ENCODE data around the gene STARD7. TPM values are rescaled to one million over a fixed set of nuclear protein-coding genes. Genes with fewer than 3 reads are reported as not detected.

The STARD7 gene
- total RNA-seq, 3 donors from 2014 or later = 241 to 281 (median 267) TPM

GRCh38 chr2:96138179-96139145, 70.2 kb downstream of the STARD7 start, which contains the start of gene ASTL:
ASTL (minus strand) TSS chr2:96138502; CDS start chr2:96138436, 66 bp downstream.
- ATAC-seq (peak; percentile 36 to 54), DNase-seq (peak; percentile 65)
- H3K9me3 Mint-ChIP-seq = no peaks in the 10 kb centered on the region
- H3K27me3 Mint-ChIP-seq (ENCODE audit: low read depth) = no peaks in the 10 kb centered on the region
- H3K4me3 Mint-ChIP-seq = no peak within 1 kb of the TSS
- peaks cover 21% of the 10 kb centered on the region for H3K36me3 Mint-ChIP-seq (ENCODE audit: insufficient read depth)
- peaks cover 20% of the 10 kb centered on the region for H3K4me1 Mint-ChIP-seq (ENCODE audit: low read depth)

GRCh38 chr2:96137321-96138178, 71.1 kb downstream of the STARD7 start:
- no peaks in the 10 kb centered on the region for H3K9me3 Mint-ChIP-seq
- DNase-seq (no peak), ATAC-seq (no peak)
- H3K36me3 Mint-ChIP-seq (ENCODE audit: insufficient read depth) = peaks cover 15% of the 10 kb centered on the region
- no peaks in the 10 kb centered on the region for H3K27me3 Mint-ChIP-seq (ENCODE audit: low read depth)
- H3K4me3 Mint-ChIP-seq = no peak overlapping the region
- H3K4me1 Mint-ChIP-seq (ENCODE audit: low read depth) = peaks cover 17% of the 10 kb centered on the region

GRCh38 chr2:96136129-96136720, 72.4 kb downstream of the STARD7 start:
- Mint-ChIP-seq H3K4me1 (ENCODE audit: low read depth) (peaks cover 18% of the 10 kb centered on the region), H3K9me3 (no peaks in the 10 kb centered on the region), H3K4me3 (no peak overlapping the region), H3K27me3 (ENCODE audit: low read depth) (no peaks in the 10 kb centered on the region), H3K36me3 (ENCODE audit: insufficient read depth) (peaks cover 9% of the 10 kb centered on the region)
- ATAC-seq (no peak), DNase-seq (no peak)

DNA sequence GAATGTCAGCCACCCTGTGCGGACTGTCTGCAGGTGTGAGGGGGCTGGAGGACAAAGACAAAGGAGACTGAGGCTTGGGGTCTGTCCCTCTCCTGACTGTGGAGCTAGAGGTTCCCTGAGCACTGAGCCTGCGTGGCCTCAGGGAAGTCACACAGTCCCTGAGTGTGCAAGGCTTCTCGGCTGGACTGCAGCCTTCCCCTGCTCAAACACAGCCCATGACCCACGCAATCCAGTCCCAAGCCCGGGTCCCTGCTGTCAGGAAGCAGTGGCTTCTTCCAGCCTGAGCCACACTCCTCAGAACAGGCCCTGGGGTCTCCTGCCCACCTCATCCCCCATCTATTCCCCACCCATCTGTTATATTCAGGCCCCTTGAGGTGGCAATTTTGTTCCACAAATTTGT, 73.0 kb downstream of the STARD7 start:
- H3K27me3 Mint-ChIP-seq (ENCODE audit: low read depth) = no peaks in the 10 kb centered on the region
- no peak for ATAC-seq
- H3K36me3 Mint-ChIP-seq (ENCODE audit: insufficient read depth) = peaks cover 9% of the 10 kb centered on the region
- no peak overlapping the region for H3K4me3 Mint-ChIP-seq
- DNase-seq = no peak
- H3K9me3 Mint-ChIP-seq = no peaks in the 10 kb centered on the region
- peaks cover 22% of the 10 kb centered on the region for H3K4me1 Mint-ChIP-seq (ENCODE audit: low read depth)

GRCh38 chr2:96135171-96135570, 73.5 kb downstream of the STARD7 start:
- no peak for DNase-seq
- ATAC-seq = no peak
- Mint-ChIP-seq H3K4me1 (ENCODE audit: low read depth) (peaks cover 22% of the 10 kb centered on the region), H3K27me3 (ENCODE audit: low read depth) (no peaks in the 10 kb centered on the region), H3K9me3 (no peaks in the 10 kb centered on the region), H3K36me3 (ENCODE audit: insufficient read depth) (peaks cover 9% of the 10 kb centered on the region), H3K4me3 (no peak overlapping the region)

Other genes with a start within 250 kb of the STARD7 start
- gene ANKRD36C, start 217.0 kb downstream of the STARD7 start, total RNA-seq = 10 to 100 TPM; 18.5 to 20.6 (median 20.5) TPM
- 10 to 100 TPM in 1 of 3 donors, 1 to 10 TPM in 1, under 1 TPM in 1; 0.20 to 12.8 (median 9.3) TPM for gene GPAT2, start 173.9 kb downstream of the STARD7 start, total RNA-seq
- under 1 TPM; 0.40 to 0.57 (median 0.40) TPM for gene ADRA2B, start 92.3 kb downstream of the STARD7 start, total RNA-seq
- gene ASTL, start 70.3 kb downstream of the STARD7 start, total RNA-seq = 1 to 10 TPM; 2.3 to 3.0 (median 2.8) TPM
- 100 to 1,000 TPM; 365 to 525 (median 419) TPM for gene DUSP2, start 63.4 kb downstream of the STARD7 start, total RNA-seq
- 10 to 100 TPM; 31.9 to 37.5 (median 36.9) TPM for gene TMEM127, start 57.2 kb upstream of the STARD7 start, total RNA-seq
- gene CIAO1, start 57.4 kb upstream of the STARD7 start, total RNA-seq = 100 to 1,000 TPM; 106 to 114 (median 109) TPM
- 100 to 1,000 TPM; 219 to 232 (median 223) TPM for gene SNRNP200, start 96.7 kb upstream of the STARD7 start, total RNA-seq
- 10 to 100 TPM; 30.2 to 39.5 (median 31.6) TPM for gene ITPRIPL1, start 116.5 kb upstream of the STARD7 start, total RNA-seq
- gene NCAPH, start 126.9 kb upstream of the STARD7 start, total RNA-seq = 10 to 100 TPM; 15.5 to 22.9 (median 16.4) TPM